GM12864 (cell line): Measurements from ENCODE around the gene CNNM1.

Source experiments
- DNase-seq: peaks from one replicate; pipeline ENCODE4 v3.0.0-alpha.2; 2011; ENCODE audit warnings: low read depth
- H3K4me3 ChIP-seq: 2 replicates; pipeline ENCODE4 v1.5.1; 2011; ENCODE audit warnings: mild to moderate bottlenecking, low read depth, low read length, control low read depth
- CTCF ChIP-seq: IDR thresholded peaks from 2 replicates; pipeline ENCODE4 v1.5.1; 2011; ENCODE audit warnings: low read depth, mild to moderate bottlenecking, moderate library complexity, low read length, control low read depth, inconsistent platforms; ENCODE audit errors: missing control alignments

CNNM1 gene

GRCh38 chr10:99297033-99297432 lies 32.1 kb upstream of the CNNM1 start:
- no peak overlapping the region for H3K4me3 ChIP-seq
- DNase-seq = no peak
- TF ChIP-seq CTCF = no peak

GRCh38 chr10:99303899-99304861 lies 25.0 kb upstream of the CNNM1 start:
- DNase-seq = no peak
- no peak for TF ChIP-seq CTCF
- no peak overlapping the region for H3K4me3 ChIP-seq

- no peak for TF ChIP-seq CTCF
- no peak overlapping the region for H3K4me3 ChIP-seq
- DNase-seq = no peak
Observed at GRCh38 chr10:99304862-99305229, 24.3 kb upstream of the CNNM1 start.

- no peak overlapping the region for H3K4me3 ChIP-seq
- no peak for DNase-seq
- no peak for TF ChIP-seq CTCF
Observed at GRCh38 chr10:99312501-99312900, 16.7 kb upstream of the CNNM1 start.

- DNase-seq = no peak
- TF ChIP-seq CTCF = no peak
- no peak overlapping the region for H3K4me3 ChIP-seq
Observed at GRCh38 chr10:99315853-99316252, 13.3 kb upstream of the CNNM1 start.

- no peak for DNase-seq
- no peak for TF ChIP-seq CTCF
Observed at GRCh38 chr10:99316374-99316773, 12.8 kb upstream of the CNNM1 start.

GRCh38 chr10:99318048-99318447 lies 11.1 kb upstream of the CNNM1 start:
- no peak overlapping the region for H3K4me3 ChIP-seq
- TF ChIP-seq CTCF = no peak

More at GRCh38 chr10:99316374-99316773, 12.8 kb upstream of the CNNM1 start:
- H3K4me3 ChIP-seq = no peak overlapping the region

More at GRCh38 chr10:99318048-99318447, 11.1 kb upstream of the CNNM1 start:
- no peak for DNase-seq
